GM10248 (cell line): ENCODE measurements around the gene ARID5B.

Experiments
- CTCF ChIA-PET: fragments of 300-600 bp; sonication (Branson Sonifier 250); formaldehyde crosslinking; extraction: SDS; loops from one replicate; lab custom pipeline; 2021; ENCODE audit warnings: antibody characterized with exemption; lab: Yijun Ruan, JAX
- POLR2A ChIA-PET: fragments of 350-650 bp; sonication (Branson Sonifier 250); formaldehyde crosslinking; extraction: SDS; loops from one replicate; lab custom pipeline; 2020; ENCODE audit warnings: antibody characterized with exemption; lab: Yijun Ruan, JAX
- DNase-seq: peaks from one replicate; pipeline ENCODE4 v3.0.0; 2012; ENCODE audit errors: extremely low spot score
- CTCF ChIP-seq: IDR thresholded peaks from 2 replicates; pipeline ENCODE4 v1.5.1; 2012; ENCODE audit warnings: mild to moderate bottlenecking, low read depth; ENCODE audit errors: extremely low read depth, missing control alignments, control extremely low read depth

The ARID5B gene

GRCh38 chr10:62021128-62021665 lies 119.7 kb downstream of the ARID5B start:
- DNase-seq: no peak
- no peak for TF ChIP-seq CTCF
- ChIA-PET POLR2A (interaction anchor here (0.7 kb wide), 1 partner anchor 123 kb away, joined by 4 read pairs; no protein-coding TSS in a partner anchor), CTCF (interaction anchor here (1.5 to 15.9 kb wide), 5 partner anchors 9 to 224 kb away, joined by 7 to 245 read pairs (median 9); no protein-coding TSS in a partner anchor)

- DNase-seq: no peak
- ChIA-PET POLR2A (no interaction called here), CTCF (interaction anchor here (1.5 to 15.9 kb wide), 5 partner anchors 8 to 223 kb away, joined by 7 to 245 read pairs (median 9); no protein-coding TSS in a partner anchor)
- no peak for TF ChIP-seq CTCF
These were observed 120.7 kb downstream of the ARID5B start for GRCh38 chr10:62021978-62022802.

- POLR2A ChIA-PET: no interaction called here
- no peak for DNase-seq
- no peak for TF ChIP-seq CTCF
- CTCF ChIA-PET: interaction anchor here (1.0 to 15.9 kb wide), 5 partner anchors 7 to 126 kb away, joined by 3 to 245 read pairs (median 9); no protein-coding TSS in a partner anchor
These were observed 121.3 kb downstream of the ARID5B start for GRCh38 chr10:62022830-62023229.

DNA sequence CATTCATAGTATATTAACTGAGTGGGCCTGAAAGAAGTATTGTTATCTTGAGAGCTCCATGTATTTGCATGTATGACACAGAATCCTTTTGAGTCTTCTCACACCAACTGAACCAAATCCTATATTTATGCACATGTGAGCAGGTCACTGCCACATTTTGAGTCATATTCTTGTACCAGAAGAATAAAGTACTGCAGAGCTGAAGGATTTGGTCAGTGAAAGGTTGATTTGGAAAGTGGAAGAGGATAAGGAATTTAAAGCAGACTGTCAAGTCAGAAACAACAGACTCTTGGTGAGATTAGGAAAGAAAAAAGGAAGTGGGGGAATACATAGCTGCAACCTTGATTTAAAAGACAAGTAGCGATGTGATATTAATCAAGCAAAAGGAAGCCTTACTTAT lies 121.8 kb downstream of the ARID5B start:
- POLR2A ChIA-PET: interaction anchor here (0.6 kb wide), 1 partner anchor 1751 kb away, joined by 3 read pairs; no protein-coding TSS in a partner anchor
- CTCF ChIA-PET: interaction anchor here (1.0 to 15.9 kb wide), 2 partner anchors 19 to 126 kb away, joined by 3 to 245 read pairs; no protein-coding TSS in a partner anchor
- no peak for TF ChIP-seq CTCF
- DNase-seq: no peak

DNA sequence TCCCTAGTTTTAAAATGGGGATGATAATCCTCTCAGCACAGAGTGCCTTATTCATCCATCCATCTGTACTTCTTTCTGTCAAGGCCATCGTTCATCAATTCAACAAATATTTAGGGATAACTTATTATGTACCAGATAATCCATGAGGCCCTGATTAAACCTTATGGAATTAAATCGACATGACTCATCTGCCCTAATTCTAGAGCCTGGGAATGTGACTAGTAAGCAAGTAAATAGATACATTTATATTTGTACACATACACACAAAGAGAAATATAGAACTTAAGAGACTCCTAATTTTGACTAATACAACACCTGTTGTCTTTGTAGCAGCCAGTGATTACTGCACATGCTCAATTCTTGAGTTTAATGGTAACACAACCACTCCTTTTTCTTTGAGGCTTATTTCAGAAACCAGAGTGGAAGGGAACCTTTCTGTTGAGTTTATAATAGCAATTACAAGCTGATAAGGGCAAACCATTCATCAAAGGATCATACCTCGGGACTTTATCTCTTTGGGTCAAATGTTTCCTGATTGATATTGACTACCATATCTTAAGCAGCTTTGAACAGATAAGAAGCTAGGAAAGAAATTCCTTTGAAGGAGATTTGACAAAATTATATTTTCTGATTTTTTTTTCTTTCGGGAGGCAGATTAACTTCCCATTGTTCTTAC lies 122.7 kb downstream of the ARID5B start:
- no peak for TF ChIP-seq CTCF
- CTCF ChIA-PET: interaction anchor here (0.7 to 15.9 kb wide), 4 partner anchors 12 to 221 kb away, joined by 3 to 245 read pairs (median 4); no protein-coding TSS in a partner anchor
- POLR2A ChIA-PET: interaction anchor here (0.6 kb wide), 1 partner anchor 1752 kb away, joined by 3 read pairs; no protein-coding TSS in a partner anchor
- DNase-seq: no peak

- no peak for DNase-seq
- POLR2A ChIA-PET: no interaction called here
- TF ChIP-seq CTCF: no peak
- CTCF ChIA-PET: interaction anchor here (0.7 to 15.9 kb wide), 5 partner anchors 17 to 220 kb away, joined by 3 to 245 read pairs (median 6); no protein-coding TSS in a partner anchor
These were observed 123.8 kb downstream of the ARID5B start for GRCh38 chr10:62025134-62025794.
